22Rv1 (cell line): ENCODE data around the gene PKHD1.

Experiments used
- H3K27ac ChIP-seq: fragments of 450-650 bp; 2 replicates; pipeline ENCODE4 v1.5.1; 2017
- CTCF ChIP-seq: fragments of 450-650 bp; IDR thresholded peaks from 2 replicates; pipeline ENCODE4 v1.5.1; 2017; ENCODE audit warnings: mild to moderate bottlenecking
- ZFX ChIP-seq: fragments of 450-650 bp; IDR thresholded peaks from 2 replicates; pipeline ENCODE4 v1.6.1; 2017; ENCODE audit warnings: antibody characterized with exemption, borderline replicate concordance

PKHD1 gene

GRCh38 chr6:52063584-52064344, 23.6 kb downstream of the PKHD1 start:
- H3K27ac ChIP-seq: no peak overlapping the region
- TF ChIP-seq ZFX (no peak), CTCF (peak; percentile 73)

- H3K27ac ChIP-seq: no peak overlapping the region
- no peak for TF ChIP-seq CTCF
- TF ChIP-seq ZFX: no peak
These were observed 25.9 kb downstream of the PKHD1 start for GRCh38 chr6:52061481-52061880.

- H3K27ac ChIP-seq: no peak overlapping the region
- TF ChIP-seq CTCF: no peak
- no peak for TF ChIP-seq ZFX
These were observed 27.6 kb downstream of the PKHD1 start for GRCh38 chr6:52059821-52060220.

- TF ChIP-seq CTCF (no peak), ZFX (no peak)
- H3K27ac ChIP-seq: no peak overlapping the region
These were observed 32.0 kb downstream of the PKHD1 start for GRCh38 chr6:52055451-52055850.

GRCh38 chr6:52053038-52053695, 34.2 kb downstream of the PKHD1 start:
- no peak for TF ChIP-seq CTCF
- TF ChIP-seq ZFX: no peak
- H3K27ac ChIP-seq: no peak overlapping the region

- TF ChIP-seq CTCF (no peak), ZFX (no peak)
- H3K27ac ChIP-seq: no peak overlapping the region
These were observed 37.4 kb downstream of the PKHD1 start for GRCh38 chr6:52050051-52050405.

- no peak for TF ChIP-seq ZFX
- peak; percentile 88 for TF ChIP-seq CTCF
- no peak overlapping the region for H3K27ac ChIP-seq
These were observed 38.0 kb downstream of the PKHD1 start for GRCh38 chr6:52049252-52050050.
